Liver (tissue), 9 donors: ENCODE results near the gene LDHD. TPM values are rescaled to one million over a fixed set of nuclear protein-coding genes. Genes with fewer than 3 reads are reported as not detected.

Source experiments
- DNase-seq: peaks from one replicate; pipeline ENCODE4 v3.0.0-alpha.2; 2017; ENCODE audit warnings: low spot score
- H3K27ac ChIP-seq, 2 donors: one replicate each; pipeline ENCODE4 v1.7.0; 2013; ENCODE audit warnings: inconsistent platforms in 2 of 2, low read length in 2 of 2, control low read depth in 1 of 2, low read depth in 1 of 2, mild to moderate bottlenecking in 1 of 2
- H3K27me3 ChIP-seq, 4 donors: one replicate each; pipeline versions ENCODE4 v1.6.1 to v1.7.0; 2013; ENCODE audit warnings: low read length in 3 of 4, inconsistent platforms in 1 of 4, mild to moderate bottlenecking in 1 of 4, moderate library complexity in 1 of 4; ENCODE audit not compliant: control insufficient read depth in 4 of 4, insufficient read depth in 4 of 4
- H3K36me3 ChIP-seq, 4 donors: one replicate each; pipeline versions ENCODE4 v1.6.1 to v1.7.0; 2013; ENCODE audit warnings: low read length in 3 of 4, mild to moderate bottlenecking in 3 of 4, low read depth in 1 of 4, moderate library complexity in 1 of 4; ENCODE audit not compliant: control insufficient read depth in 4 of 4, insufficient read depth in 3 of 4
- H3K4me1 ChIP-seq, 4 donors: one replicate each; pipeline versions ENCODE4 v1.6.1 to v1.7.0; 2013; ENCODE audit warnings: low read length in 3 of 4, mild to moderate bottlenecking in 3 of 4, moderate library complexity in 1 of 4; ENCODE audit not compliant: control insufficient read depth in 4 of 4, insufficient read depth in 4 of 4
- H3K4me3 ChIP-seq, 3 donors: one replicate each; pipeline versions ENCODE4 v1.6.1 to v1.7.0; 2013; ENCODE audit warnings: low read length in 3 of 3, control low read depth in 1 of 3, low read depth in 1 of 3, mild to moderate bottlenecking in 1 of 3
- H3K9ac ChIP-seq, 2 donors: one replicate each; pipeline ENCODE4 v1.7.0; 2013; ENCODE audit warnings: low read length in 2 of 2, mild to moderate bottlenecking in 2 of 2, moderate library complexity in 2 of 2, control low read depth in 1 of 2, low read depth in 1 of 2
- H3K9me3 ChIP-seq, 4 donors: one replicate each; pipeline versions ENCODE4 v1.6.1 to v1.7.0; 2013; ENCODE audit warnings: low read length in 3 of 4; ENCODE audit not compliant: control insufficient read depth in 4 of 4
- ATF3 ChIP-seq: IDR thresholded peaks from 2 replicates; pipeline ENCODE4 v1.6.1; 2016; ENCODE audit warnings: antibody characterized with exemption
- EGR1 ChIP-seq, 2 donors: IDR thresholded peaks; 2 replicates each; pipeline ENCODE4 v1.6.1; 2016 to 2018; ENCODE audit warnings: antibody characterized with exemption in 2 of 2, low read depth in 2 of 2
- FOXA1 ChIP-seq: IDR thresholded peaks from 2 replicates; pipeline ENCODE4 v1.6.1; 2016; ENCODE audit warnings: antibody characterized with exemption
- FOXA2 ChIP-seq: IDR thresholded peaks from 2 replicates; pipeline ENCODE4 v1.6.1; 2016; ENCODE audit warnings: antibody characterized with exemption
- GABPA ChIP-seq, 2 donors: IDR thresholded peaks in 1 of 2; conservative IDR thresholded peaks in 1 of 2; 2 replicates each; pipeline ENCODE4 v1.6.1; 2016; ENCODE audit warnings: antibody characterized with exemption in 2 of 2, mild to moderate bottlenecking in 1 of 2, moderate library complexity in 1 of 2
- HNF4A ChIP-seq, 2 donors: conservative IDR thresholded peaks; 2 replicates each; pipeline ENCODE4 v1.6.1; 2016; ENCODE audit warnings: antibody characterized with exemption in 2 of 2, mild to moderate bottlenecking in 2 of 2
- HNF4G ChIP-seq: IDR thresholded peaks from 2 replicates; pipeline ENCODE4 v1.6.1; 2016; ENCODE audit warnings: antibody characterized with exemption
- JUND ChIP-seq, 2 donors: IDR thresholded peaks; 2 replicates each; pipeline ENCODE4 v1.6.1; 2016; ENCODE audit warnings: antibody characterized with exemption in 2 of 2
- MAX ChIP-seq: IDR thresholded peaks from 2 replicates; pipeline ENCODE4 v1.6.1; 2016; ENCODE audit warnings: antibody characterized with exemption
- RAD21 ChIP-seq, 2 donors: IDR thresholded peaks; 2 replicates each; pipeline ENCODE4 v1.6.1; 2016; ENCODE audit warnings: antibody characterized with exemption in 2 of 2, mild to moderate bottlenecking in 2 of 2
- REST ChIP-seq: IDR thresholded peaks from 2 replicates; pipeline ENCODE4 v1.6.1; 2016; ENCODE audit warnings: antibody characterized with exemption, mild to moderate bottlenecking
- RXRA ChIP-seq, 2 donors: IDR thresholded peaks; 2 replicates each; pipeline ENCODE4 v1.6.1; 2017 to 2018; ENCODE audit warnings: antibody characterized with exemption in 2 of 2, mild to moderate bottlenecking in 1 of 2
- SP1 ChIP-seq: IDR thresholded peaks from 2 replicates; pipeline ENCODE4 v1.6.1; 2018; ENCODE audit warnings: antibody characterized with exemption, mild to moderate bottlenecking
- TAF1 ChIP-seq: conservative IDR thresholded peaks from 2 replicates; pipeline ENCODE4 v1.6.1; 2016; ENCODE audit warnings: antibody characterized with exemption, mild to moderate bottlenecking
- WGBS: extraction: QIAGEN DNeasy Blood & Tissue Kit; methylation state at CpG from one replicate; pipeline ENCODE4 v1.1.7; 2013; 5-methylcytosine and 5-hydroxymethylcytosine counted together
- polyA plus RNA-seq, 2 donors: library from polyadenylated mRNA; stranded (reverse) in 1 of 2; unstranded in 1 of 2; fragments of 200-250 nt in 1 of 2; fragments of >200 nt in 1 of 2; fragmentation: Nextera tagmentation in 1 of 2; extraction: Ambion mirVana in 1 of 2; gene quantifications; one replicate each; pipeline versions ENCODE4 v1.2.1 to v1.2.3, GENCODE V29; 2013 to 2015
- total RNA-seq, 2 donors: library from RNA; depleted of rRNA; stranded (reverse); fragments of >200 nt; gene quantifications; one replicate each; pipeline ENCODE4 v1.2.3, GENCODE V29; 2014
- donor health status: healthy.
- donor health status: healthy.
- donor health status: healthy.
- donor health status: healthy.
- donor health status: healthy.

Gene LDHD
- total and polyA plus RNA-seq, 4 donors = 27.7 to 84.1 (median 76.3) TPM

GRCh38 chr16:75151798-75152197 lies 35.2 kb upstream of the LDHD start (continued):
- no peak for TF ChIP-seq REST
- TF ChIP-seq FOXA2 = no peak
- TF ChIP-seq ATF3 = no peak
- no peak for TF ChIP-seq JUND (IDR thresholded peaks at IDR 0.05)
- no peak for TF ChIP-seq EGR1 (IDR thresholded peaks at IDR 0.05; ENCODE audit: low read depth in 2 of 2)
- TF ChIP-seq RXRA (IDR thresholded peaks at IDR 0.05) = no peak

- peaks cover 0 to 7% (median 2%) of the 10 kb centered on the region in 4 donors for H3K4me1 ChIP-seq
- H3K27me3 ChIP-seq = no peaks in the 10 kb centered on the region
- TF ChIP-seq MAX = no peak
- no peak for TF ChIP-seq FOXA1
- no peak for TF ChIP-seq TAF1
- H3K4me3 ChIP-seq = peak within 1 kb of the TSS; percentile 81 to 96 (median 84)
- H3K9ac ChIP-seq = peak within 1 kb of the TSS; percentile 30 to 53
- H3K27ac ChIP-seq = peak within 1 kb of the TSS; percentile 88 to 91
- H3K36me3 ChIP-seq = peaks cover 2 to 23% (median 15%) of the 10 kb centered on the region in 4 donors
- WGBS = 3% methylated on average over 93 of the region's 93 CpGs
- peak; percentile 94 for DNase-seq
- H3K9me3 ChIP-seq = no peaks in the 10 kb centered on the region
Observed at GRCh38 chr16:75148311-75149195, 32.0 kb upstream of the LDHD start, which contains the start of gene ZFP1. Gene ZFP1 (plus strand): TSS chr16:75148524. CDS start chr16:75152952, 4,428 bp downstream.

GRCh38 chr16:75147968-75148310 lies 31.4 kb upstream of the LDHD start:
- H3K27me3 ChIP-seq = no peaks in the 10 kb centered on the region
- peak overlapping the region in 1 of 2 donors; percentile 1 for H3K9ac ChIP-seq
- no peaks in the 10 kb centered on the region for H3K9me3 ChIP-seq
- peaks cover 0 to 7% (median 2%) of the 10 kb centered on the region in 4 donors for H3K4me1 ChIP-seq
- peak overlapping the region in 2 of 3 donors; percentile 81 to 96 for H3K4me3 ChIP-seq
- TF ChIP-seq GABPA (IDR thresholded peaks at IDR 0.05 in 1 of 2, conservative IDR thresholded peaks at IDR 0.05 in 1 of 2) = no peak
- no peak for TF ChIP-seq HNF4G
- no peak for TF ChIP-seq RXRA (IDR thresholded peaks at IDR 0.05)
- TF ChIP-seq HNF4A (conservative IDR thresholded peaks at IDR 0.05) = no peak
- no peak for TF ChIP-seq JUND (IDR thresholded peaks at IDR 0.05)
- no peak for TF ChIP-seq MAX
- TF ChIP-seq RAD21 (IDR thresholded peaks at IDR 0.05) = no peak
- no peak for TF ChIP-seq REST
- TF ChIP-seq TAF1 = no peak
- TF ChIP-seq SP1 = no peak
- no peak for TF ChIP-seq EGR1 (IDR thresholded peaks at IDR 0.05; ENCODE audit: low read depth in 2 of 2)
- 55% methylated on average over 3 of the region's 3 CpGs for WGBS
- DNase-seq = no peak
- H3K27ac ChIP-seq = no peak overlapping the region
- H3K36me3 ChIP-seq = peaks cover 0 to 17% (median 10%) of the 10 kb centered on the region in 4 donors
